Endothelial cell of umbilical vein (primary cell): ENCODE results near the gene FUT2. TPM values are rescaled to one million over a fixed set of nuclear protein-coding genes. Genes with fewer than 3 reads are reported as not detected.
A peak's percentile ranks its signal among the peaks of the same experiment; 100 is the strongest.

Source experiments
- BruUV-seq: library from RNA; stranded (reverse); fragments of 400-500 nt; replicated peaks from 2 replicates; lab custom pipeline; 2021; lab: Mats Ljungman, UMichigan
- CTCF ChIA-PET: fragments of 300-600, 350-600 bp; sonication (Branson Sonifier 250); formaldehyde crosslinking; loops from one replicate; lab custom pipeline; 2021; ENCODE audit warnings: antibody characterized with exemption, inconsistent platforms; lab: Charles Lee
- POLR2A ChIA-PET: fragments of 300-600, 350-600 bp; sonication (Branson Sonifier 250); formaldehyde crosslinking; loops from one replicate; lab custom pipeline; 2021; ENCODE audit warnings: antibody characterized with exemption, inconsistent platforms; lab: Charles Lee
- DNase-seq: peaks from one replicate; pipeline ENCODE4 v3.0.0-alpha.2; 2011; ENCODE audit warnings: low read depth, low spot score
- FAIRE-seq: peaks from 2 replicates; lab custom pipeline; 2011; peaks lifted over from hg19 to GRCh38; lab: Jason Lieb, UNC
- H2AFZ ChIP-seq: 2 replicates; pipeline ENCODE4 v1.6.0; 2012; ENCODE audit warnings: low read depth, low read length, control low read depth, inconsistent platforms
- H3K27ac ChIP-seq: 2 replicates; pipeline ENCODE4 v1.5.1; 2011; ENCODE audit warnings: low read depth, mild to moderate bottlenecking, control low read depth, low read length, moderate library complexity; ENCODE audit not compliant: insufficient read depth
- H3K27me3 ChIP-seq, 2 experiments: 2 replicates each; pipeline versions ENCODE4 v1.6.0 to v1.6.1; 2011; ENCODE audit warnings: low read length in 2 of 2, mixed read lengths in 1 of 2; ENCODE audit not compliant: control insufficient read depth in 2 of 2, insufficient read depth in 2 of 2
- H3K36me3 ChIP-seq, 2 experiments: 2 replicates in 1 of 2; 3 replicates in 1 of 2; pipeline ENCODE4 v1.5.1; 2011; ENCODE audit warnings: low read length in 2 of 2, mild to moderate bottlenecking in 1 of 2, moderate library complexity in 1 of 2; ENCODE audit not compliant: control insufficient read depth in 2 of 2, insufficient read depth in 2 of 2; ENCODE audit errors: extremely low read depth in 1 of 2
- H3K4me1 ChIP-seq: 3 replicates; pipeline ENCODE4 v1.5.1; 2011; ENCODE audit warnings: mild to moderate bottlenecking, low read length; ENCODE audit not compliant: control insufficient read depth, insufficient read depth; ENCODE audit errors: extremely low read depth
- H3K4me2 ChIP-seq: 2 replicates; pipeline ENCODE4 v1.6.1; 2011; ENCODE audit warnings: low read length, control low read depth, mixed read lengths; ENCODE audit not compliant: insufficient read depth
- H3K4me3 ChIP-seq, 3 experiments: fragments of 200-600 bp in 1 of 3; sonication (generic), shearing (Covaris generic) in 1 of 3; replicated peaks in 1 of 3; 2 replicates each; pipeline ENCODE4 v1.5.1; 2011 to 2016; ENCODE audit warnings: control low read depth in 3 of 3, low read length in 3 of 3, mild to moderate bottlenecking in 2 of 3, inconsistent platforms in 1 of 3, low read depth in 1 of 3, moderate library complexity in 1 of 3; ENCODE audit not compliant: insufficient read depth in 1 of 3
- H3K79me2 ChIP-seq: 2 replicates; pipeline ENCODE4 v1.6.0; 2012; ENCODE audit warnings: low read length, inconsistent platforms; ENCODE audit not compliant: control insufficient read depth, insufficient read depth
- H3K9ac ChIP-seq: replicated peaks from 2 replicates; pipeline ENCODE3; 2011; ENCODE audit warnings: low read length, control low read depth; ENCODE audit not compliant: insufficient read depth; ENCODE audit errors: extremely low read depth
- H3K9me1 ChIP-seq: replicated peaks from 3 replicates; pipeline ENCODE4 v1.6.0; 2011; ENCODE audit warnings: mild to moderate bottlenecking, low read length; ENCODE audit not compliant: control insufficient read depth, insufficient read depth; ENCODE audit errors: extremely low read depth
- H3K9me3 ChIP-seq: replicated peaks from 2 replicates; pipeline ENCODE4 v1.5.1; 2012; ENCODE audit warnings: low read length, inconsistent platforms; ENCODE audit not compliant: control insufficient read depth, insufficient read depth
- H4K20me1 ChIP-seq: replicated peaks from 2 replicates; pipeline ENCODE3; 2011; ENCODE audit warnings: mild to moderate bottlenecking, low read length; ENCODE audit not compliant: control insufficient read depth, insufficient read depth; ENCODE audit errors: extremely low read depth
- CTCF ChIP-seq, 2 donors: IDR thresholded peaks; 1 replicate in 1 of 2; 2 replicates in 1 of 2; pipeline ENCODE4 v1.5.1; 2011; ENCODE audit warnings: low read length in 2 of 2, mild to moderate bottlenecking in 2 of 2, moderate library complexity in 2 of 2, control low read depth in 1 of 2, inconsistent platforms in 1 of 2, low read depth in 1 of 2; ENCODE audit not compliant: insufficient read depth in 1 of 2; ENCODE audit errors: extremely low read depth in 1 of 2
- FOS ChIP-seq: IDR thresholded peaks from 2 replicates; pipeline ENCODE4 v1.6.1; 2011; ENCODE audit warnings: mild to moderate bottlenecking, low read length, moderate library complexity, borderline replicate concordance; ENCODE audit not compliant: insufficient read depth
- GATA2 ChIP-seq: IDR thresholded peaks from 2 replicates; pipeline ENCODE4 v1.7.0; 2011; ENCODE audit warnings: low read depth, mild to moderate bottlenecking, moderate library complexity, mixed read lengths, low read length; ENCODE audit not compliant: insufficient read length, insufficient read depth
- MYC ChIP-seq: IDR thresholded peaks from one replicate; pipeline ENCODE4 v1.6.1; 2011; ENCODE audit warnings: mild to moderate bottlenecking, low read depth, low read length
- dilution Hi-C: fragments of 300-500 bp; cut with MboI; formaldehyde crosslinking; loops from one replicate; pipeline ENCODE4 v1.15.0; 2019; ENCODE audit warnings: low sequenced_read_pairs; ENCODE audit not compliant: extremely low pct_ligation_motif_present
- intact Hi-C: fragments of 100-400 bp; cut with micrococcal nuclease; formaldehyde crosslinking; loops from one replicate; pipeline ENCODE4 v1.10.0; 2022
- polyA plus RNA-seq, 4 experiments: library from polyadenylated mRNA; depleted of rRNA in 3 of 4; stranded (reverse) in 3 of 4; unstranded in 1 of 4; fragments of >200 nt; gene quantifications; 2 replicates each; pipeline versions ENCODE4 v1.2.1 to v1.2.3, GENCODE V29; 2011 to 2012; ENCODE audit warnings: missing spikeins in 1 of 4
- total RNA-seq: library from RNA; stranded (reverse); gene quantifications from 2 replicates; pipeline ENCODE4 v1.2.3, GENCODE V29; 2021

The FUT2 gene
- total and polyA plus RNA-seq, 2 donors (not counting 3 experiments of a cell fraction or from before 2014, with no cell fraction given): not detected

- no peak overlapping the region for H3K4me2 ChIP-seq
- POLR2A ChIA-PET: interaction anchor here (1.2 kb wide), 1 partner anchor 50 kb away, joined by 3 read pairs; no protein-coding TSS in a partner anchor
Observed at GRCh38 chr19:48674921-48675824, 20.6 kb upstream of the FUT2 start.

More at GRCh38 chr19:48674921-48675824, 20.6 kb upstream of the FUT2 start:
- Histone ChIP-seq H3K79me2 (no peaks in the 10 kb centered on the region), H3K9me3 (no peaks in the 10 kb centered on the region), H4K20me1 (no peaks in the 10 kb centered on the region), H3K27ac (no peak overlapping the region), H3K4me3 (no peak overlapping the region), H3K36me3 (no peaks in the 10 kb centered on the region), H3K9me1 (no peaks in the 10 kb centered on the region), H3K9ac (no peak overlapping the region), H3K27me3 (no peaks in the 10 kb centered on the region), H3K4me1 (no peaks in the 10 kb centered on the region), H2AFZ (peak overlapping the region; percentile 41)
- CTCF ChIA-PET: interaction anchor here (0.6 to 3.6 kb wide), 30 partner anchors 9 to 296 kb away, joined by 3 to 54 read pairs (median 6); partner anchors contain the start of genes CA11, FUT2, HSD17B14 and IZUMO1
- FAIRE-seq: peak; percentile 95
- intact Hi-C loops (loop anchor here (1.0 to 2.0 kb wide), 6 partner anchors 29 to 167 kb away; partner anchors contain the start of gene CA11), dilution Hi-C loops (no loop called here)
- TF ChIP-seq FOS (no peak), MYC (no peak), CTCF (IDR thresholded peaks at IDR 0.05; ENCODE audit: extremely low read depth in 1 of 2, insufficient read depth in 1 of 2, low read depth in 1 of 2, low read length in 2 of 2) (peak; percentile 86 to 92), GATA2 (no peak)
- DNase-seq: peak; percentile 88
- BruUV-seq: no TSS peak
